HG03575 (cell line): ENCODE data around the gene NLGN1.

ENCODE experiments used
- ATAC-seq: cut with Tn5 transposase; IDR thresholded peaks from one replicate; pipeline ENCODE4 v1.9.1; 2021; ENCODE audit not compliant: unreplicated experiment, insufficient number of reproducible peaks, low FRiP score; ENCODE audit errors: extremely low read depth

NLGN1 gene

GRCh38 chr3:173862701-173863100, 465.2 kb downstream of the NLGN1 start:
- ATAC-seq, result no peak

GRCh38 chr3:173863551-173863950, 466.0 kb downstream of the NLGN1 start:
- ATAC-seq, result no peak

GRCh38 chr3:173865900-173866498, 468.5 kb downstream of the NLGN1 start:
- no peak for ATAC-seq

- no peak for ATAC-seq
These were observed 472.2 kb downstream of the NLGN1 start for GRCh38 chr3:173869766-173870165.

- no peak for ATAC-seq
These were observed 473.4 kb downstream of the NLGN1 start for GRCh38 chr3:173870976-173871375.

GRCh38 chr3:173875790-173876189, 478.2 kb downstream of the NLGN1 start:
- no peak for ATAC-seq

GRCh38 chr3:173876476-173876875, 478.9 kb downstream of the NLGN1 start:
- no peak for ATAC-seq

- no peak for ATAC-seq
These were observed 490.3 kb downstream of the NLGN1 start for GRCh38 chr3:173887888-173888287.

GRCh38 chr3:173889596-173889995, 492.1 kb downstream of the NLGN1 start:
- ATAC-seq, result no peak

- ATAC-seq, result no peak
These were observed 492.5 kb downstream of the NLGN1 start for GRCh38 chr3:173890091-173890490.

- ATAC-seq, result no peak
These were observed 493.9 kb downstream of the NLGN1 start for GRCh38 chr3:173891272-173892100.

- ATAC-seq, result no peak
These were observed 495.0 kb downstream of the NLGN1 start for GRCh38 chr3:173892547-173892946.

GRCh38 chr3:173893066-173893465, 495.5 kb downstream of the NLGN1 start:
- ATAC-seq, result no peak

- no peak for ATAC-seq
These were observed 496.3 kb downstream of the NLGN1 start for GRCh38 chr3:173893835-173894234.

- no peak for ATAC-seq
These were observed 500.1 kb downstream of the NLGN1 start for GRCh38 chr3:173897631-173898030.

GRCh38 chr3:173901649-173902048, 504.1 kb downstream of the NLGN1 start:
- no peak for ATAC-seq

GRCh38 chr3:173902401-173902800, 504.9 kb downstream of the NLGN1 start:
- ATAC-seq, result no peak

GRCh38 chr3:173902871-173903270, 505.3 kb downstream of the NLGN1 start:
- ATAC-seq, result no peak

GRCh38 chr3:173905381-173905780, 507.8 kb downstream of the NLGN1 start:
- ATAC-seq, result no peak

GRCh38 chr3:173911446-173911845, 513.9 kb downstream of the NLGN1 start:
- ATAC-seq, result no peak

GRCh38 chr3:173912126-173912525, 514.6 kb downstream of the NLGN1 start:
- ATAC-seq, result no peak
